HepG2 (cell line): Measurements from ENCODE around the gene GUCA2B. TPM values are rescaled to one million over a fixed set of nuclear protein-coding genes. Genes with fewer than 3 reads are reported as not detected.

Source experiments
- ATAC-seq: fragments of 200-7000 bp; cut with Tn5 transposase; 3 replicates; pipeline ENCODE4 v1.9.1; 2020; ENCODE audit warnings: mild to moderate bottlenecking, moderate library complexity
- BruUV-seq: library from RNA; stranded (reverse); fragments of 400-500 nt; replicated peaks from 2 replicates; lab custom pipeline; 2021; lab: Mats Ljungman, UMichigan
- CTCF ChIA-PET: fragments of 300-600 bp; formaldehyde crosslinking; extraction: SDS; loops from one replicate; lab custom pipeline; 2021; ENCODE audit warnings: low total read pairs, inconsistent platforms, low intra/inter-chr PET ratio; lab: Yijun Ruan, JAX
- POLR2A ChIA-PET: fragments of 350-600 bp; sonication (Branson Sonifier 250); formaldehyde crosslinking; loops from one replicate; lab custom pipeline; 2020; ENCODE audit warnings: antibody characterized with exemption, inconsistent platforms; lab: Yijun Ruan, JAX
- DNase-seq: peaks from one replicate; pipeline ENCODE4 v3.0.0-alpha.2; 2015; ENCODE audit warnings: low spot score
- FAIRE-seq: peaks from 3 replicates; lab custom pipeline; 2011; peaks lifted over from hg19 to GRCh38; lab: Jason Lieb, UNC
- H2AFZ ChIP-seq: one replicate; pipeline ENCODE4 v1.6.1; 2011; ENCODE audit warnings: low read length, inconsistent platforms
- H3K27ac ChIP-seq: fragments of 300-600 bp; 3 replicates; pipeline ENCODE4 v1.8.0; 2011; ENCODE audit warnings: mixed run types, mild to moderate bottlenecking, mixed read lengths, low read length, inconsistent platforms; ENCODE audit not compliant: insufficient read depth; ENCODE audit errors: extremely low read length
- H3K27me3 ChIP-seq, 2 experiments: fragments of 200-600 bp in 1 of 2; 2 replicates in 1 of 2; 3 replicates in 1 of 2; pipeline versions ENCODE4 v1.6.0 to v1.8.0; 2011; ENCODE audit warnings: low read length in 2 of 2, mild to moderate bottlenecking in 2 of 2, moderate library complexity in 2 of 2, inconsistent platforms in 1 of 2; ENCODE audit not compliant: insufficient read depth in 2 of 2, control insufficient read depth in 1 of 2
- H3K36me3 ChIP-seq, 2 experiments: fragments of 200-600 bp in 1 of 2; replicated peaks in 1 of 2; 2 replicates in 1 of 2; 3 replicates in 1 of 2; pipeline versions ENCODE4 v1.5.1 to v1.8.0; 2011; ENCODE audit warnings: low read length in 2 of 2, inconsistent platforms in 1 of 2; ENCODE audit not compliant: insufficient read depth in 2 of 2, control insufficient read depth in 1 of 2
- H3K4me1 ChIP-seq: 2 replicates; pipeline ENCODE4 v1.5.1; 2012; ENCODE audit warnings: low read length, inconsistent platforms; ENCODE audit not compliant: insufficient read depth
- H3K4me2 ChIP-seq: 2 replicates; pipeline ENCODE4 v1.6.0; 2011; ENCODE audit warnings: low read depth, low read length, inconsistent platforms
- H3K4me3 ChIP-seq, 3 experiments: fragments of 200-600 bp in 1 of 3; sonication (generic), shearing (Covaris generic) in 1 of 3; replicated peaks in 1 of 3; 2 replicates each; pipeline ENCODE4 v1.5.1; 2011 to 2016; ENCODE audit warnings: low read length in 3 of 3, inconsistent platforms in 2 of 3, low read depth in 2 of 3, mild to moderate bottlenecking in 2 of 3, control low read depth in 1 of 3, mixed read lengths in 1 of 3; ENCODE audit not compliant: insufficient read depth in 1 of 3
- H3K79me2 ChIP-seq: one replicate; pipeline ENCODE4 v1.6.1; 2011; ENCODE audit warnings: low read length, inconsistent platforms; ENCODE audit not compliant: insufficient read depth
- H3K9ac ChIP-seq: 2 replicates; pipeline ENCODE4 v1.6.0; 2011; ENCODE audit warnings: mild to moderate bottlenecking, low read depth, low read length, inconsistent platforms; ENCODE audit not compliant: insufficient read depth
- H3K9me3 ChIP-seq: 2 replicates; pipeline ENCODE4 v1.5.1; 2012; ENCODE audit warnings: mild to moderate bottlenecking, low read length
- H4K20me1 ChIP-seq: 2 replicates; pipeline ENCODE4 v1.6.0; 2011; ENCODE audit warnings: inconsistent platforms, mild to moderate bottlenecking, low read length, moderate library complexity; ENCODE audit not compliant: insufficient read depth
- HMGA1 ChIP-seq: sonication (generic); formaldehyde crosslinking; conservative IDR thresholded peaks from 2 replicates; pipeline ENCODE4 v1.4.0; 2020; ENCODE audit warnings: missing genetic modification reagents
- ZNF235 ChIP-seq: sonication (generic); formaldehyde crosslinking; IDR thresholded peaks from 2 replicates; pipeline ENCODE4 v1.8.1; 2023; ENCODE audit warnings: mild to moderate bottlenecking, missing genetic modification reagents, borderline replicate concordance
- ZNF549 ChIP-seq: sonication (generic); formaldehyde crosslinking; IDR thresholded peaks from 2 replicates; pipeline ENCODE4 v1.5.0; 2020; ENCODE audit warnings: missing genetic modification reagents
- ZNF556 ChIP-seq: sonication (generic); formaldehyde crosslinking; IDR thresholded peaks from 2 replicates; pipeline ENCODE4 v1.4.0; 2020; ENCODE audit warnings: mild to moderate bottlenecking, missing genetic modification reagents, borderline replicate concordance
- ZNF570 ChIP-seq: sonication (generic); formaldehyde crosslinking; IDR thresholded peaks from 2 replicates; pipeline ENCODE4 v1.4.0; 2020; ENCODE audit warnings: mild to moderate bottlenecking, missing genetic modification reagents, borderline replicate concordance
- WGBS: methylation state at CpG from one replicate; pipeline ENCODE4 v1.1.6; 2017; ENCODE audit warnings: low lambda C conversion rate; 5-methylcytosine and 5-hydroxymethylcytosine counted together
- in situ Hi-C: cut with HindIII; loops from 2 replicates; pipeline ENCODE4 v1.10.0; 2017; ENCODE audit warnings: low pct_unique_long_range_greater_than_20kb; ENCODE audit not compliant: extremely low pct_ligation_motif_present
- intact Hi-C: fragments of 100-400 bp; cut with micrococcal nuclease; formaldehyde crosslinking; loops from one replicate; pipeline ENCODE4 v1.10.0; 2022; ENCODE audit not compliant: unreplicated experiment
- polyA plus RNA-seq, 8 experiments: library from polyadenylated mRNA; depleted of rRNA in 3 of 8; stranded (reverse) in 7 of 8; unstranded in 1 of 8; fragments of >200 nt; fragmentation: Illumina TruSeq in 4 of 8; extraction: Trizol in 4 of 8; gene quantifications; 2 replicates each; pipeline versions ENCODE4 v1.2.1 to v1.2.3, GENCODE V29; 2011 to 2016; ENCODE audit warnings: low read depth in 4 of 8, missing spikeins in 1 of 8, mixed read lengths in 1 of 8; ENCODE audit not compliant: insufficient read depth in 1 of 8
- total RNA-seq, 5 experiments: library from RNA; depleted of rRNA; stranded (reverse); fragments of >200 nt; fragmentation: Illumina TruSeq; extraction: Trizol; gene quantifications; 2 replicates each; pipeline ENCODE4 v1.2.3, GENCODE V29; 2016; ENCODE audit warnings: low read depth in 1 of 5

GUCA2B gene
- total and polyA plus RNA-seq, 2 of the 13 experiments (the other 11 are each of a cell fraction or from before 2014, with no cell fraction given), result not detected

DNA sequence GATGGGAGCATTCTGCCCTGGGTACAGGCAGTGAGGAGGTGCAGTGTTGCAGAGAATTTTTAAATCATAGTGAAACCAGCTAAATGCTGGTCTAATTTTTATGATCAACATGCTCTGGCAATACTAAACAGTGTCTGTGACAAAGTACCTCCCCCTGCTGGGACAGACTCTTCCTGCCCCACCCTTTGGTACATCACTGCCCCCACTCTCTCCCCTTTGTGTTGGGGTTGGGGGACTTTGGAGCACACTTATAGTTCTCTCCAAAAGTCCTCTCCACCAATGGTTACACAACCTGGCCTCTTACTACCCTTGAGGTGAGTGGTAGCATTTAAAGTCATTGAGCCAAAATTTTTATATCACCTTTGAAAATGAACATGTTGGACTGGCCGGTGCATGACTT lies 48.2 kb upstream of the GUCA2B start:
- Histone ChIP-seq H3K9ac (no peak overlapping the region), H3K27me3 (peaks cover 0 to 4% of the 10 kb centered on the region in 2 experiments; a peak in 1 of 5 replicates), H3K4me1 (no peaks in the 10 kb centered on the region), H3K27ac (no peak overlapping the region), H3K79me2 (no peaks in the 10 kb centered on the region), H3K4me2 (no peak overlapping the region), H4K20me1 (no peaks in the 10 kb centered on the region), H3K4me3 (no peak overlapping the region), H3K9me3 (no peaks in the 10 kb centered on the region), H3K36me3 (no peaks in the 10 kb centered on the region), H2AFZ (no peak overlapping the region)
- intact Hi-C loops, result no loop called here
- no peak for ATAC-seq
- in situ Hi-C loops, result no loop called here
- ChIA-PET CTCF (no interaction called here), POLR2A (no interaction called here)
- WGBS, result 0% methylated on average over 1 of the region's 1 CpG
- DNase-seq, result no peak
- TF ChIP-seq ZNF570 (no peak), ZNF235 (no peak)
- FAIRE-seq, result no peak
- BruUV-seq, result no TSS peak

GRCh38 chr1:42108309-42108708 lies 44.9 kb upstream of the GUCA2B start:
- Histone ChIP-seq H3K4me1 (no peaks in the 10 kb centered on the region), H3K27ac (no peak overlapping the region), H3K36me3 (no peaks in the 10 kb centered on the region), H4K20me1 (no peaks in the 10 kb centered on the region), H3K9me3 (no peaks in the 10 kb centered on the region), H3K4me2 (no peak overlapping the region), H3K9ac (no peak overlapping the region), H2AFZ (no peak overlapping the region), H3K79me2 (no peaks in the 10 kb centered on the region), H3K27me3 (peaks cover 0 to 4% of the 10 kb centered on the region in 2 experiments; a peak in 1 of 5 replicates), H3K4me3 (no peak overlapping the region)
- intact Hi-C loops, result no loop called here
- TF ChIP-seq ZNF556 (CRISPR knock-in tag) (no peak), ZNF549 (CRISPR knock-in tag) (no peak), HMGA1 (CRISPR knock-in tag) (no peak)
- 9% methylated on average over 7 of the region's 7 CpGs for WGBS
- BruUV-seq, result no TSS peak
- ChIA-PET CTCF (no interaction called here), POLR2A (no interaction called here)
- ATAC-seq, result no peak
- no peak for DNase-seq
- FAIRE-seq, result no peak
- in situ Hi-C loops, result no loop called here
